Measurements from ENCODE around the gene TTC39A.

DNA sequence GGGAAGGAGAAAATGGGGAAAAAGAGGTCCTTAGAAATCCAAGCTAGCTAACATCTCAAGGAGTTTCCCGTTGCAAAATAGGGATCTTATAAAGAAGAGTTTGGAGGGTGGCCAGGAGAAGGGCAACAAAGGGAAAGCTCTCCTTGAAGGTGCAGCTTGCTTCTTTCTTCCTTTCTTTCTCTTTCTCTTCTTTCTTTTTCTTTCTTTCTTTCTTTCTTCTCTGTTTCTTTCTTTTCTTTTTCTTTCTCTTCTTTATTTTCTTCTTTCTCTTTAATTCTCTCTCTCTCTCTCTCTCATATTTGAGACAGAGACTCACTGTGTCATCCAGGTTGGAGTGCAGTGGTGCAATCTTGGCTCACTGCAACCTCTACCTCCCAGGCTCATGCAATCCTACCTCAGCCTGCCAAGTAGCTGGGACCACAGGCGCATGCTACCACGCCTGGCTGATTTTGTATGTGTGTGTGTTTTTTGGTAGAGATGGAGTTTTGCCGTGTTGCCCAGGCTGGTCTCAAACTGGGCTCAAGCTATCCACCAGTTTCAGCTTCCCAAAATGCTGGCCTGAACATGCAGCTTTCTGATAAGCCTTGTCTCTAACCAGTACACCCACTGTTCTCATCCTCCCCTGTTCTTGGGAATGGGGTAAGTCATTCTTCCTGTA is 49.9 kb downstream of the TTC39A start:
- TF ChIP-seq, protein P1, sequence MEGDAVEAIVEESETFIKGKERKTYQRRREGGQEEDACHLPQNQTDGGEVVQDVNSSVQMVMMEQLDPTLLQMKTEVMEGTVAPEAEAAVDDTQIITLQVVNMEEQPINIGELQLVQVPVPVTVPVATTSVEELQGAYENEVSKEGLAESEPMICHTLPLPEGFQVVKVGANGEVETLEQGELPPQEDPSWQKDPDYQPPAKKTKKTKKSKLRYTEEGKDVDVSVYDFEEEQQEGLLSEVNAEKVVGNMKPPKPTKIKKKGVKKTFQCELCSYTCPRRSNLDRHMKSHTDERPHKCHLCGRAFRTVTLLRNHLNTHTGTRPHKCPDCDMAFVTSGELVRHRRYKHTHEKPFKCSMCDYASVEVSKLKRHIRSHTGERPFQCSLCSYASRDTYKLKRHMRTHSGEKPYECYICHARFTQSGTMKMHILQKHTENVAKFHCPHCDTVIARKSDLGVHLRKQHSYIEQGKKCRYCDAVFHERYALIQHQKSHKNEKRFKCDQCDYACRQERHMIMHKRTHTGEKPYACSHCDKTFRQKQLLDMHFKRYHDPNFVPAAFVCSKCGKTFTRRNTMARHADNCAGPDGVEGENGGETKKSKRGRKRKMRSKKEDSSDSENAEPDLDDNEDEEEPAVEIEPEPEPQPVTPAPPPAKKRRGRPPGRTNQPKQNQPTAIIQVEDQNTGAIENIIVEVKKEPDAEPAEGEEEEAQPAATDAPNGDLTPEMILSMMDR (optimal IDR thresholded peaks at IDR 0.05 in 1 of 3, IDR thresholded peaks at IDR 0.05 in 1 of 3, conservative IDR thresholded peaks at IDR 0.05 in 1 of 3; ENCODE audit: extremely low read depth in 1 of 3, insufficient read depth in 2 of 3, low read length in 3 of 3), result no peak
- no peak for TF ChIP-seq EZH2 (IDR thresholded peaks at IDR 0.05; ENCODE audit: low read length)

Data from keratinocyte (primary cell).